Lung (tissue), 12 donors: Measurements from ENCODE around the gene BTBD10. TPM values are rescaled to one million over a fixed set of nuclear protein-coding genes. Genes with fewer than 3 reads are reported as not detected.

Experiments used
- ATAC-seq: fragments of 200-7000 bp; cut with Tn5 transposase; one replicate; pipeline ENCODE4 v1.9.1; 2020; ENCODE audit warnings: moderate number of reproducible peaks; ENCODE audit not compliant: insufficient read depth, low FRiP score
- DNase-seq, 3 donors: peaks; one replicate each; pipeline ENCODE4 v3.0.0-alpha.2; 2013 to 2017
- H3K27ac ChIP-seq, 2 donors: one replicate each; pipeline ENCODE4 v1.5.1; 2013; ENCODE audit warnings: mild to moderate bottlenecking in 2 of 2, moderate library complexity in 2 of 2, control low read depth in 1 of 2, inconsistent platforms in 1 of 2, low read depth in 1 of 2, low read length in 1 of 2
- H3K27me3 ChIP-seq, 3 donors: one replicate each; pipeline ENCODE4 v1.5.1; 2013; ENCODE audit warnings: low read length in 2 of 3; ENCODE audit not compliant: control insufficient read depth in 3 of 3, insufficient read depth in 3 of 3
- H3K36me3 ChIP-seq, 4 donors: one replicate each; pipeline ENCODE4 v1.5.1; 2013; ENCODE audit warnings: low read length in 4 of 4, mild to moderate bottlenecking in 1 of 4, moderate library complexity in 1 of 4; ENCODE audit not compliant: control insufficient read depth in 4 of 4, insufficient read depth in 4 of 4
- H3K4me1 ChIP-seq, 5 donors: one replicate each; pipeline ENCODE4 v1.5.1; 2013; ENCODE audit warnings: low read length in 5 of 5, mild to moderate bottlenecking in 2 of 5, moderate library complexity in 1 of 5; ENCODE audit not compliant: control insufficient read depth in 5 of 5, insufficient read depth in 5 of 5
- H3K4me3 ChIP-seq: one replicate; pipeline ENCODE4 v1.5.1; 2013; ENCODE audit warnings: mild to moderate bottlenecking, control low read depth, moderate library complexity
- H3K9ac ChIP-seq, 2 donors: one replicate each; pipeline ENCODE4 v1.5.1; 2013; ENCODE audit warnings: low read length in 2 of 2, control low read depth in 1 of 2; ENCODE audit not compliant: insufficient read depth in 1 of 2
- H3K9me3 ChIP-seq, 4 donors: one replicate each; pipeline ENCODE4 v1.5.1; 2013; ENCODE audit warnings: low read length in 3 of 4, mild to moderate bottlenecking in 1 of 4, moderate library complexity in 1 of 4; ENCODE audit not compliant: control insufficient read depth in 4 of 4, insufficient read depth in 3 of 4
- WGBS, 2 donors: extraction: QIAGEN DNeasy Blood & Tissue Kit; methylation state at CpG; one replicate each; pipeline ENCODE4 v1.1.7; 2013; 5-methylcytosine and 5-hydroxymethylcytosine counted together
- polyA plus RNA-seq, 2 donors: library from polyadenylated mRNA; stranded (reverse); fragments of 200-250 nt; gene quantifications; one replicate each; pipeline ENCODE4 v1.2.1, GENCODE V29; 2013
- total RNA-seq, 2 donors: library from RNA; depleted of rRNA in 1 of 2; stranded (reverse); fragments of >200 nt in 1 of 2; gene quantifications; one replicate each; pipeline ENCODE4 v1.2.1, GENCODE V29; 2014 to 2021
- TF ChIP-seq, protein P1 (sequence below): IDR thresholded peaks from 2 replicates; pipeline ENCODE4 v1.5.1; 2012; ENCODE audit warnings: mild to moderate bottlenecking; ENCODE audit errors: control extremely low read depth, extremely low read depth
- donor health status: control.
- donor health status: control.
- donor health status: Bipolar disorder and iron deficiency.
- donor health status: healthy.
- donor health status: DM: yes; HTN: yes; CAD: no.

Gene BTBD10
- total and polyA plus RNA-seq, 4 donors: 9.9 to 51.5 (median 21.2) TPM

- Histone ChIP-seq H3K9me3 (peaks cover 0 to 11% (median 0%) of the 10 kb centered on the region in 4 donors), H3K27me3 (no peaks in the 10 kb centered on the region), H3K36me3 (peaks cover 0 to 3% (median 2%) of the 10 kb centered on the region in 4 donors), H3K27ac (no peak overlapping the region), H3K4me1 (peaks cover 0 to 4% (median 0%) of the 10 kb centered on the region in 5 donors), H3K9ac (no peak overlapping the region), H3K4me3 (no peak overlapping the region)
- TF ChIP-seq, protein P1, sequence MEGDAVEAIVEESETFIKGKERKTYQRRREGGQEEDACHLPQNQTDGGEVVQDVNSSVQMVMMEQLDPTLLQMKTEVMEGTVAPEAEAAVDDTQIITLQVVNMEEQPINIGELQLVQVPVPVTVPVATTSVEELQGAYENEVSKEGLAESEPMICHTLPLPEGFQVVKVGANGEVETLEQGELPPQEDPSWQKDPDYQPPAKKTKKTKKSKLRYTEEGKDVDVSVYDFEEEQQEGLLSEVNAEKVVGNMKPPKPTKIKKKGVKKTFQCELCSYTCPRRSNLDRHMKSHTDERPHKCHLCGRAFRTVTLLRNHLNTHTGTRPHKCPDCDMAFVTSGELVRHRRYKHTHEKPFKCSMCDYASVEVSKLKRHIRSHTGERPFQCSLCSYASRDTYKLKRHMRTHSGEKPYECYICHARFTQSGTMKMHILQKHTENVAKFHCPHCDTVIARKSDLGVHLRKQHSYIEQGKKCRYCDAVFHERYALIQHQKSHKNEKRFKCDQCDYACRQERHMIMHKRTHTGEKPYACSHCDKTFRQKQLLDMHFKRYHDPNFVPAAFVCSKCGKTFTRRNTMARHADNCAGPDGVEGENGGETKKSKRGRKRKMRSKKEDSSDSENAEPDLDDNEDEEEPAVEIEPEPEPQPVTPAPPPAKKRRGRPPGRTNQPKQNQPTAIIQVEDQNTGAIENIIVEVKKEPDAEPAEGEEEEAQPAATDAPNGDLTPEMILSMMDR: no peak
- ATAC-seq (no peak), DNase-seq (no peak)
- 93 to 97% methylated on average over 3 of the region's 3 CpGs for WGBS, 2 donors
Observed at GRCh38 chr11:13429836-13430235, 33.2 kb downstream of the BTBD10 start.

DNA sequence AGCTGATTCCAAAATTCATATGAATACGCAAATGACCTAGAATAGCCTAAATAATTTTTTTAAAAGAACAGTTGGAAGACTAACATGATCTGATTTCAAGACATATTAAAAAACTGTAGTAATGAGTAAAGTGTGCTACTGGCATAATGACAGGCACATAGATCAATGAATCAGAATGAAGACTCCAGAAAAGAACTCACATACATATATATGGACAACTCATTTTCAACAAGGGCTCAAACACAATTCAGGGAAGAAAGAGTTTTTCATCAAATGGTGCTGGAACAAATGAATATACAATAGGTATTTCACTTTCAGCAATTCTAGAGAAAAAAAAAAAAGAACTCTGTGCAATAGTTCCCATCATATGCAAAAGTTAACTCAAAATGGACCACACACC lies 33.7 kb downstream of the BTBD10 start:
- WGBS, 2 donors: 99 to 100% methylated on average over 1 of the region's 1 CpG
- H3K27me3 ChIP-seq: no peaks in the 10 kb centered on the region
- H3K27ac ChIP-seq: no peak overlapping the region
- TF ChIP-seq, protein P1: no peak
- ATAC-seq (no peak), DNase-seq (no peak)
- peaks cover 0 to 11% (median 0%) of the 10 kb centered on the region in 4 donors for H3K9me3 ChIP-seq
- H3K4me3 ChIP-seq: no peak overlapping the region
- no peak overlapping the region for H3K9ac ChIP-seq
- peaks cover 0 to 4% (median 0%) of the 10 kb centered on the region in 5 donors for H3K4me1 ChIP-seq
- H3K36me3 ChIP-seq: peaks cover 0 to 2% (median under 1%) of the 10 kb centered on the region in 4 donors

- Histone ChIP-seq H3K27ac (no peak overlapping the region), H3K27me3 (no peaks in the 10 kb centered on the region), H3K4me1 (no peaks in the 10 kb centered on the region), H3K36me3 (peaks cover 0 to 2% (median under 1%) of the 10 kb centered on the region in 4 donors), H3K4me3 (no peak overlapping the region), H3K9ac (no peak overlapping the region), H3K9me3 (peaks cover 0 to 11% (median 0%) of the 10 kb centered on the region in 4 donors)
- ATAC-seq (no peak), DNase-seq (no peak)
- TF ChIP-seq, protein P1: no peak
Observed at GRCh38 chr11:13427440-13427839, 35.6 kb downstream of the BTBD10 start.

- H3K4me3 ChIP-seq: no peak overlapping the region
- no peaks in the 10 kb centered on the region for H3K4me1 ChIP-seq
- no peak overlapping the region for H3K9ac ChIP-seq
- H3K27ac ChIP-seq: no peak overlapping the region
- peaks cover 0 to 11% (median 1%) of the 10 kb centered on the region in 4 donors for H3K36me3 ChIP-seq
- 85 to 93% methylated on average over 6 of the region's 6 CpGs for WGBS, 2 donors
- ATAC-seq (no peak), DNase-seq (no peak)
- H3K9me3 ChIP-seq: peaks cover 0 to 5% (median 0%) of the 10 kb centered on the region in 4 donors
- TF ChIP-seq, protein P1: no peak
- H3K27me3 ChIP-seq: no peaks in the 10 kb centered on the region
Observed at GRCh38 chr11:13423372-13423771, 39.6 kb downstream of the BTBD10 start.
